Measurements from ENCODE around the gene KXD1. TPM values are rescaled to one million over a fixed set of nuclear protein-coding genes. Genes with fewer than 3 reads are reported as not detected.

Gene KXD1
- total and polyA plus RNA-seq, 10 of the 15 experiments (the other 5 are each of a cell fraction or from before 2014, with no cell fraction given) = 27.5 to 209 (median 129) TPM

DNA sequence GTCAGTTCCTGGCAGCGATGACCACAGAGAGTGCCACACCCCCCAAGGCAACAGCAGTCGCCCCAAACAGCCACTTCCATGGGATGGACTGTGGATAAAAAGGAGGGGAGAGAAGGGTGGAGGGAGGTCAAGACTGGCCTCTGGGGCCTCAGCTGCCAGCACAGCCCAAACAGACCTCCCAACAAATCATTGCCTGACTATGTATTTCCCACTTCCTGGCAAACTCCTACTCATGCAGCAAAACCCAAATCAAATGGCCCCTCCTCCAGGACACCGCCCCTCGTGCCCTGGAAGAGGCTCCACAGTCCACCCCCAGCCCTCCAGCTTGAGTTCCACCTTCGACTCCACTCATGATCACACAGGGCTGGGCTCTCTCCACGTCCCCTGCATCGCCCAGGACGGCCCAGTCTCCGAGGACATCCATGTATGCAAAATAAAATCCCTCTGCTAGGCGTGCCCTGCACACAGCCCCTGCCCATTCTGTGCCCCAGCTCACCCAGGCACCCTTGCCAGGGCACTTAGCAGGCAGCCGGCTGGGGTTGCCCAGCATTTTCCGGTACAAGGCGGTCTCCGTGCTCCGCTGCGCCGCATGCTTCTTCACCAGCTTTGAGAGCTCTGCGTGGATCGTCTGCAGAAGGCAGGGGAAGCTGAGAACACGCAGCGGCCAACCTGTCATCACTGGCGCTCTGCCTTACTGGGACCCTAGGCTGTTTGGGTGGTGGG, 25.3 kb upstream of the KXD1 start:
- in situ Hi-C loops (cut with MboI) = no loop called here
- TF ChIP-seq SPI1 (IDR thresholded peaks at IDR 0.05; ENCODE audit: borderline replicate concordance, insufficient read depth, low read depth, low read length) = no peak
- TF ChIP-seq ZBTB40 (IDR thresholded peaks at IDR 0.05; ENCODE audit: borderline replicate concordance) = no peak
- TF ChIP-seq NR2F1 (conservative IDR thresholded peaks at IDR 0.05) = no peak
- TF ChIP-seq, protein P1, sequence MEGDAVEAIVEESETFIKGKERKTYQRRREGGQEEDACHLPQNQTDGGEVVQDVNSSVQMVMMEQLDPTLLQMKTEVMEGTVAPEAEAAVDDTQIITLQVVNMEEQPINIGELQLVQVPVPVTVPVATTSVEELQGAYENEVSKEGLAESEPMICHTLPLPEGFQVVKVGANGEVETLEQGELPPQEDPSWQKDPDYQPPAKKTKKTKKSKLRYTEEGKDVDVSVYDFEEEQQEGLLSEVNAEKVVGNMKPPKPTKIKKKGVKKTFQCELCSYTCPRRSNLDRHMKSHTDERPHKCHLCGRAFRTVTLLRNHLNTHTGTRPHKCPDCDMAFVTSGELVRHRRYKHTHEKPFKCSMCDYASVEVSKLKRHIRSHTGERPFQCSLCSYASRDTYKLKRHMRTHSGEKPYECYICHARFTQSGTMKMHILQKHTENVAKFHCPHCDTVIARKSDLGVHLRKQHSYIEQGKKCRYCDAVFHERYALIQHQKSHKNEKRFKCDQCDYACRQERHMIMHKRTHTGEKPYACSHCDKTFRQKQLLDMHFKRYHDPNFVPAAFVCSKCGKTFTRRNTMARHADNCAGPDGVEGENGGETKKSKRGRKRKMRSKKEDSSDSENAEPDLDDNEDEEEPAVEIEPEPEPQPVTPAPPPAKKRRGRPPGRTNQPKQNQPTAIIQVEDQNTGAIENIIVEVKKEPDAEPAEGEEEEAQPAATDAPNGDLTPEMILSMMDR (IDR thresholded peaks at IDR 0.05 in 2 of 3, conservative IDR thresholded peaks at IDR 0.05 in 1 of 3; ENCODE audit: control insufficient read depth in 2 of 3, extremely low read depth in 1 of 3, insufficient read depth in 1 of 3, low read depth in 3 of 3, low read length in 3 of 3) = no peak
- TF ChIP-seq SMARCA5 (IDR thresholded peaks at IDR 0.05) = no peak
- TF ChIP-seq SUZ12 (IDR thresholded peaks at IDR 0.05; ENCODE audit: unreplicated experiment) = no peak
- no peak for TF ChIP-seq BMI1 (IDR thresholded peaks at IDR 0.05; ENCODE audit: borderline replicate concordance)
- TF ChIP-seq CUX1 (IDR thresholded peaks at IDR 0.05; ENCODE audit: insufficient replicate concordance, low read depth, low read length) = no peak

More for the DNA sequence above, 25.3 kb upstream of the KXD1 start:
- Histone ChIP-seq H3K9me3 (replicated peaks; ENCODE audit: control insufficient read depth, insufficient read depth, low read length) (no peaks in the 10 kb centered on the region), H3K79me2 (ENCODE audit: control insufficient read depth, insufficient read depth, low read length) (no peaks in the 10 kb centered on the region), H3K9ac (ENCODE audit: control insufficient read depth, insufficient read depth, low read length) (no peak overlapping the region), H3K27ac (ENCODE audit: control insufficient read depth, insufficient read depth) (no peak overlapping the region), H3K4me2 (ENCODE audit: control insufficient read depth, insufficient read depth) (no peak overlapping the region), H3K36me3 (ENCODE audit: control insufficient read depth in 2 of 2, insufficient read depth in 2 of 2, low read length in 1 of 2) (peaks cover 4 to 14% of the 10 kb centered on the region in 2 experiments; a peak in 3 of 4 replicates), H2AFZ (ENCODE audit: control insufficient read depth, low read depth, low read length) (no peak overlapping the region), H3K4me3 (no peak overlapping the region), H3K4me1 (ENCODE audit: control insufficient read depth, insufficient read depth, low read length) (no peaks in the 10 kb centered on the region), H3K27me3 (replicated peaks in 1 of 2; ENCODE audit: control insufficient read depth in 2 of 2, insufficient read depth in 2 of 2, low read length in 1 of 2) (no peaks in the 10 kb centered on the region), H4K20me1 (ENCODE audit: control insufficient read depth, insufficient read depth) (no peaks in the 10 kb centered on the region)
- WGBS (ENCODE audit: insufficient coverage, insufficient replicate concordance, low lambda C conversion rate, missing lambda C conversion rate) = 98% methylated on average over 22 of the region's 22 CpGs
- ChIA-PET RAD21 (ENCODE audit: unreplicated experiment) (no interaction called here), CTCF (no interaction called here), POLR2A (no interaction called here), SMC1A (ENCODE audit: uncharacterized antibody, unreplicated experiment) (no interaction called here)
- FAIRE-seq (no peak), DNase-seq (ENCODE audit: low read depth, low spot score) (no peak), ATAC-seq (no peak)
- no TSS peak for BruUV-seq (replicated peaks)
- intact Hi-C loops (cut with micrococcal nuclease; ENCODE audit: unreplicated experiment) = no loop called here
